ENCODE measurements around the gene ORC2.
"Not testable (repeated sequence)": the region's sequence is repeated elsewhere in the genome, so short reads cannot be mapped to it uniquely, and the experiment has no call there.

Gene ORC2

GRCh38 chr2:200963124-200963917 is at the start of gene ORC2:
Gene ORC2 (minus strand): TSS chr2:200963660. CDS start chr2:200958123, 5,537 bp downstream.
- DNase-seq (ENCODE audit: low spot score): peak; percentile 88

GRCh38 chr2:201008296-201008829 is 44.9 kb upstream of the ORC2 start:
- DNase-seq (ENCODE audit: low spot score): no peak

- DNase-seq (ENCODE audit: low spot score): no peak
These were observed 44.1 kb upstream of the ORC2 start for GRCh38 chr2:201007584-201007998.

GRCh38 chr2:201006704-201007103 is 43.2 kb upstream of the ORC2 start:
- DNase-seq (ENCODE audit: low spot score): no peak

- no peak for DNase-seq (ENCODE audit: low spot score)
These were observed 40.9 kb upstream of the ORC2 start for GRCh38 chr2:201004370-201004769.

DNA sequence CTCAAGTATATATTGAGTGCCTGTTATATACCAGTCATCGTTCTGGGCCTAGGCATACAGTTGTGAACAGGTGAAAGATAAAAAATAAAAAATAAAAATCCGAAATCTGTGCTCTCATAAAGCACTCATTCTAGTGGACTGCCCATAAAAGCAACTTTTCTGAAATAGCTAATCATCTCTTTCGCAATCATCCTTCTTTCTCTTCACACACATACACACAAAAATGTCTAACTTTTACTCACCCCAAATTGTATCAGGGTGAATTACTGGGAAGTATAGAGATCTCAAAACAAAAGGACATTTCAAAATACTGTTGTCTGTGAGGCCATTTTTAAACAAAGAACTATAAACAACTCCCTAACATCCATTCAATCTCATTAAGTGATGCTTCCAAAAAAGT is 29.6 kb upstream of the ORC2 start:
- no peak for DNase-seq (ENCODE audit: low spot score)

DNA sequence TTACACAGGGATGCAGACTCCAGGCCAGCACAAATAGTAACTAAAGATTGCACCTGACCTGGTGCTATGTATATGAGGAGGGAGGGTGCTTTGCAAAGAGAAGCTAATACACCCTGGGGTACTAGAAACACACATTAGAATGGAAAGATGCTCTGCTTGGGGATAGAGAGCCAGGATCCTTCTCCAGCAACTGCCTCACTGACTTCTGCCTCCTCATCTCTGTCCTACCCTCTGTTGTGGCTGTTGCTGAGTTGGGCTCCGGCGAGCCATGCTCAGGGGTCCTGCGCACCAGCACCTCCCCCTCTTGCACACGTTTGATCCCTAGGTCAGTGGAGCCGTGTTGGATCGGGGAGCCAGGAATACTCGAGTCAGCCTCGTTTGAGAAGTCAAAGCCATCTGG is 23.7 kb upstream of the ORC2 start:
- DNase-seq (ENCODE audit: low spot score): no peak

- DNase-seq (ENCODE audit: low spot score): no peak
These were observed 22.3 kb upstream of the ORC2 start for GRCh38 chr2:200985799-200986198.

DNA sequence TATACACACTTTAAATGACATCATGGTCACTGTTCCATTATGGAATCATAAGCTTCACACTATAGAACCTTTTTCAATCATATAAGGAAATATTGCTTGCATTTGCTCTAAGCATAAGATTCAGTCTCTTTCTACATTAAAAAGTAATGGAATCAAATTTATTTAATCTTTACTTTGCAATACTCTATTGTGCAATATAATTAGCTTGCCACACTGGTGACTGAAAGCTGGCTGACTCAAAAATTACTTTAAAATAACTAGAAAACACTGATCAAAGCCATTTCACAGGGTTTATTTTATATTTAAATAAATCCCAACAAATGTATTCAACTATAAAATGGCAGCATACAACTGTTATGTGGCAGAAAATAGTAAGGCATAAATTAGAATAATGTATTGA is 13.2 kb upstream of the ORC2 start:
- no peak for DNase-seq (ENCODE audit: low spot score)

- DNase-seq (ENCODE audit: low spot score): no peak
These were observed 12.2 kb upstream of the ORC2 start for GRCh38 chr2:200975672-200976071.

GRCh38 chr2:200970057-200970456 is 6.6 kb upstream of the ORC2 start:
- not testable (repeated sequence) for DNase-seq (ENCODE audit: low spot score)

DNA sequence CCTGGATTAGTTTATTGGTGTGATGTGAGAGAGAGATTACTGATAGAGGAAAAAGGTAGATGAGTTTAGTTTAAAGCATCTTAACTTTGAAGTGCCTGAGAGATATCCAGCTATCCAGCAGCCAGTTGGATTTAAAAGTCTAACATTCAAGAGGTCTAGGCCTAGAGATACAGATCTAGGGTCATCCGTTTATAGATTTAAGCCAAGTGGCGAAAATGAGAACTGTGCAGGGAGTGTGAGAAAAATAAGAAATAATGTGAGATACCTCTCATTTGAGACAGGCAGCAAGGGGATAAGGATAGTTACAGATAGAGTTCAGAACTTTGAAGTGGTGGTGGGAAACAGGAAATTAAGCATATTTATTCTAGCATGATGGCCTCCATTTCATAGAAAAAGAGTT is 5.3 kb upstream of the ORC2 start:
- no peak for DNase-seq (ENCODE audit: low spot score)

GRCh38 chr2:200968162-200968561 is 4.7 kb upstream of the ORC2 start:
- no peak for DNase-seq (ENCODE audit: low spot score)

DNA sequence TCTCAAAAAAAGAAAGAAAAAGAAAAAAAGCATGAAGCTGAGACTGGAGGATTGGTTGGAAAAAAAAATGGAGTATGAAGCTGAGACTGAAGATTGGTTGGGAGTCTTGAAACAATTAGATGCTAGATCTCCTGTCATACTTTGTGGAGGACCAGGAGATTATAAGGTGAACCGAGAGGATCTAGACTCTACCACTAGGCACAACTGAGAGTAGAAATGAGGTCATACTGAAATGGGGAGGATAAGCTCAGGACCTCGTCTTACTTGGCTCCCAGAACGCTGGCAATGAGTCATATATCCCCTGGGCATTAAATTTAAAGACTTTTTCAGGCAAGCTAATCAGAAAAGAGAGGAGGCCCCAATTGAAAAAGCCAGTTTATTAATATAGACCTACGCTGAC is 3.3 kb upstream of the ORC2 start:
- no peak for DNase-seq (ENCODE audit: low spot score)

DNA sequence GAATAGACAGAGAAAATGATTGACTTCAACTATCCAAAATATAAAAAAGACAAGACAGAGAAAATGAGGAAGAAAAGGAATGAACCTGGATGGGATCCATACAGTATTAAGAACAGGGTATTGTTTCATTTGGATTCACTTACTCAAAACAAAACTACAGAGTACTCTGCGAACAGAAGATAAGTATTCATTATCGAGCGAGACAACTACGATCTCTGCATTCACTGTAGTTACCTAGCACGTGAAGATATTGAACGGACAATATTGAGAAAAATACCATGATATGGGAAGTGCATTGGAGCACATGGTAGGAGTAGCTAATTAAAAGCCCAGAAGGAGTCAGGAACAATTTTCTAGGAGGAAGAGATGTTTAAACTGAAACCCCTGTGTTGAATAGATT is 1.0 kb upstream of the ORC2 start:
- no peak for DNase-seq (ENCODE audit: low spot score)

DNA sequence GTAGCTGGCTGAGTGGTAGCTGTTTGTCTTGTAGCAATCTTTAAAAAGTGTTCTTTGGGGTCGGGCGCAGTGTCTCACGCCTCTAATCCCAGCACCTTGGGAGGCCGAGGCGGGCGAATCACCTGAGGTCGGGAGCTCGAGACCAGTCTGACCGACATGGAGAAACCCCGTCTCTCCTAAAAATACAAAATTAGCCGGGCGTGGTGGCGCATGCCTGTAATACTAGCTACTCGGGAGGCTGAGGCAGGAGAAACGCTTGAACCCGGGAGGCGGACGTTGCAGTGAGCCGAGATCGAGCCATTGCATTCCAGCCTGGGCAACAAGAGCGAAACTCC is 425 bp upstream of the ORC2 start:
- DNase-seq (ENCODE audit: low spot score): not testable (repeated sequence)

GRCh38 chr2:200962811-200963123 is 693 bp downstream of the ORC2 start:
- DNase-seq (ENCODE audit: low spot score): no peak

- DNase-seq (ENCODE audit: low spot score): no peak
These were observed 1.8 kb downstream of the ORC2 start for GRCh38 chr2:200961674-200962073.

DNA sequence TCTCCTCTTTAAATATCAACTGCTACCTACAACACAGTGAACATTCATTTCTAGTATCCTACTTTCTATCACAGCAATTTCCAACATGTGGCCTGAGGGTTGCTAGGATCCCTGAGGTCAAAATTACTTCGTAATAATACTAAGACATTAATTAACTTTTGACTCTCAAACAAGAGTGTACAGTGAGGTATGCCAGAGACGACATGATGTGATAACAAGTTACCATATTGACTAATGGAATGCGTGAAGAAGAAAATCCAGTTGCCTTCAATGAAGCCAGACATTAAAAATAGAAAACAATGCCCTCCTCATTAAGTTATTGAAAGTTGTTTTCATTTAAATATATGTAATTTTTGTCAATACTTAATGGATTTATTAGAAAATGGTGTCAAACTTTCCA is 13.1 kb downstream of the ORC2 start:
- no peak for DNase-seq (ENCODE audit: low spot score)

- no peak for DNase-seq (ENCODE audit: low spot score)
These were observed 18.1 kb downstream of the ORC2 start for GRCh38 chr2:200945395-200945729.

GRCh38 chr2:200944467-200945394 is 18.7 kb downstream of the ORC2 start:
- DNase-seq (ENCODE audit: low spot score): no peak

DNA sequence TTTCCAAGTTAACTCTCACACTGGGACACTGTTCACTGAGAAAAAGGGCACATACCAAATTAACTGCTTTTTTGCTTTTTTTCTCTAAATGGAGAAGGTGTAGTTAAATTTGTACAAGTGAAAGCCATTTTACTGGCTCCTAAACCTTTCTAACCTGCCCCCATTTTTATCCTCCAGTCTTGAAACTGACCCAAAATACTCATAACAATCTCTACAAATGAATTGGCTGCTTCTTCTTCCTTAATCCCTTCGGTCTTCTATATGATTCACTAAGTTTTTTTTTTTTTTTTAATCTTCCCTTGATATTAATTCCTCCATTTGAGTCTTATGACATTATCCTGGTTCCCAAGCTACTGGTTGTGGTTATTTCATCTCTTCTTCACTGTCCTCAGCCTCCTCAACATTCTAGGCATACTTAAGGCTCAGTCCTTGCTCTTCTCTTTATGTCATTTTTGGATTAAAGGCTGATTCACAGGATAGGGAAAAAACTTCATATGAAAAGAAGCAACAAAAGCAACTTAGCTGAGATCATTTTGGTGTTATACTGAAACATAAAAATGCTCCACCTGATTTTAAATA is 19.8 kb downstream of the ORC2 start:
- DNase-seq (ENCODE audit: low spot score): no peak

DNA sequence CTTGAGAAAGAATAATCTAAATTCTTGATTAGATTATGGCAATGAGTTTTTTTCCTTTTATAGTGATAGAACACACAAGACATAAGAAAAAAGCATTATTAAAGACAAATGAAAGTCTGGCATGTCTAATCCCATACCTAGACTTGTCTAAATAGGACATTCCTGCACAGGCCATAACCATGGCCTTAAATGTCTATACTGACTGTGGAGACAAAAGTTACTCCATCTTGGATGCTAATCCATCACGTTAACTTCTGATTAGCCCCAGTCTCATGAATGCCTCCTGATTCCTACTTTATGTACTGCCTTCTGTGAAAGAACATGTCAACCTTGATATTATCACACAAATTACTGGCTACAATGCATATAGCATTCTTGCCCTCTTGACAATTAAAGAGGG is 23.6 kb downstream of the ORC2 start:
- DNase-seq (ENCODE audit: low spot score): no peak

Data from CD4-positive, alpha-beta T cell treated with Interleukin-6 at 100 ng/mL for 8 hours (primary cell).